Hepatocyte (in vitro differentiated cells): ENCODE measurements around the gene UNC45B. TPM values are rescaled to one million over a fixed set of nuclear protein-coding genes. Genes with fewer than 3 reads are reported as not detected.

Experiments used
- DNase-seq: peaks from one replicate; pipeline ENCODE4 v3.0.0-alpha.2; 2016; ENCODE audit warnings: low spot score
- H2AFZ ChIP-seq: fragments of 200-600 bp; sonication (generic); 2 replicates; pipeline ENCODE4 v1.6.0; 2016; ENCODE audit warnings: antibody characterized with exemption, mild to moderate bottlenecking
- H3K27ac ChIP-seq: fragments of 200-600 bp; sonication (generic); 2 replicates; pipeline ENCODE4 v1.5.1; 2016; ENCODE audit warnings: mild to moderate bottlenecking
- H3K27me3 ChIP-seq: fragments of 200-600 bp; sonication (generic); 2 replicates; pipeline ENCODE4 v1.6.1; 2016
- H3K36me3 ChIP-seq: fragments of 200-600 bp; sonication (generic); replicated peaks from 2 replicates; pipeline ENCODE4 v1.5.1; 2016; ENCODE audit warnings: low read depth; ENCODE audit not compliant: insufficient read depth
- H3K4me1 ChIP-seq: fragments of 200-600 bp; sonication (generic); 2 replicates; pipeline ENCODE4 v1.5.1; 2016; ENCODE audit warnings: mild to moderate bottlenecking, moderate library complexity; ENCODE audit not compliant: insufficient read depth
- H3K4me2 ChIP-seq: fragments of 200-600 bp; sonication (generic); 2 replicates; pipeline ENCODE4 v1.6.0; 2016
- H3K4me3 ChIP-seq: fragments of 200-600 bp; sonication (generic); 2 replicates; pipeline ENCODE4 v1.5.1; 2016; ENCODE audit warnings: mild to moderate bottlenecking
- H3K79me2 ChIP-seq: fragments of 200-600 bp; sonication (generic); 2 replicates; pipeline ENCODE4 v1.6.0; 2017; ENCODE audit warnings: mild to moderate bottlenecking
- H3K9me2 ChIP-seq: fragments of 200-600 bp; sonication (generic); replicated peaks from 2 replicates; pipeline ENCODE4 v1.6.0; 2017; ENCODE audit warnings: mild to moderate bottlenecking; ENCODE audit not compliant: insufficient read depth
- H3K9me3 ChIP-seq: fragments of 200-600 bp; sonication (generic); 2 replicates; pipeline ENCODE4 v1.5.1; 2016; ENCODE audit warnings: low read depth, mild to moderate bottlenecking
- H4K20me1 ChIP-seq: fragments of 200-600 bp; sonication (generic); 2 replicates; pipeline ENCODE4 v1.6.0; 2016; ENCODE audit warnings: mild to moderate bottlenecking; ENCODE audit not compliant: insufficient read depth, poor library complexity, severe bottlenecking
- EZH2 ChIP-seq: fragments of 200-600 bp; sonication (generic); IDR thresholded peaks from 2 replicates; pipeline ENCODE4 v1.6.1; 2016; ENCODE audit warnings: antibody characterized with exemption, mild to moderate bottlenecking, borderline replicate concordance
- EZH2phosphoT487 ChIP-seq: fragments of 200-600 bp; sonication (generic); IDR thresholded peaks from one replicate; pipeline ENCODE4 v1.6.1; 2018; ENCODE audit warnings: antibody characterized with exemption, mild to moderate bottlenecking, low read depth, moderate library complexity; ENCODE audit not compliant: unreplicated experiment, severe bottlenecking
- WGBS: methylation state at CpG from one replicate; pipeline ENCODE4 v1.1.6; 2016; ENCODE audit warnings: low lambda C conversion rate; ENCODE audit errors: missing lambda C conversion rate; 5-methylcytosine and 5-hydroxymethylcytosine counted together
- polyA plus RNA-seq: library from polyadenylated mRNA; unstranded; fragments of >200 nt; fragmentation: Nextera tagmentation; extraction: Ambion mirVana; gene quantifications from 2 replicates; pipeline ENCODE4 v1.2.1, GENCODE V29; 2016
- total RNA-seq: library from RNA; depleted of rRNA; stranded (reverse); fragments of >200 nt; gene quantifications from 2 replicates; pipeline ENCODE4 v1.2.3, GENCODE V29; 2014
- TF ChIP-seq, protein P1 (sequence below): fragments of 200-600 bp; sonication (generic); IDR thresholded peaks from 2 replicates; pipeline ENCODE4 v1.5.1; 2016; ENCODE audit warnings: antibody characterized with exemption, mild to moderate bottlenecking; ENCODE audit not compliant: poor library complexity

Gene UNC45B
- total and polyA plus RNA-seq, 2 experiments from 2014 or later = not detected

DNA sequence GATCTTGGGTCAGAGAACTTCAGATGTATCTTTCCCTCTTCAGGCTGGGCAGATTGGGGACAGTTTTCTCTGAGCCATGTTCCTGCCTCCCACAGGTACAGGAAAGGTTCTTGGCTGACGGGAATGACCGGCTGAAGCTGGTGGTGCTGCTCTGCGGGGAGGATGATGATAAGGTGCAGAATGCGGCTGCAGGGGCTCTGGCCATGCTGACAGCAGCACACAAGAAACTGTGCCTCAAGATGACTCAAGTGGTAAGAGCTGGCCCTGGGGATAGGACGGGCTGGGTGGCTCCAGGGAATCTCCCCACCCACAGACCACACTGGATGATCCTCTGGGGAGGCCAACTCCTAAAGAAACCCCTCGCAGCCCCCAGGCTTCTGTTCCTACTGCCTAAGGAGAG is 35.7 kb downstream of the UNC45B start:
- Histone ChIP-seq H3K9me3 (no peaks in the 10 kb centered on the region), H3K36me3 (no peaks in the 10 kb centered on the region), H3K4me2 (no peak overlapping the region), H4K20me1 (no peaks in the 10 kb centered on the region), H3K9me2 (no peaks in the 10 kb centered on the region), H3K4me3 (no peak overlapping the region), H2AFZ (no peak overlapping the region), H3K79me2 (no peaks in the 10 kb centered on the region), H3K27me3 (peaks cover 4% of the 10 kb centered on the region), H3K4me1 (no peaks in the 10 kb centered on the region), H3K27ac (no peak overlapping the region)
- WGBS = 52% methylated on average over 6 of the region's 6 CpGs
- no peak for DNase-seq
- TF ChIP-seq EZH2 = no peak
- TF ChIP-seq, protein P1, sequence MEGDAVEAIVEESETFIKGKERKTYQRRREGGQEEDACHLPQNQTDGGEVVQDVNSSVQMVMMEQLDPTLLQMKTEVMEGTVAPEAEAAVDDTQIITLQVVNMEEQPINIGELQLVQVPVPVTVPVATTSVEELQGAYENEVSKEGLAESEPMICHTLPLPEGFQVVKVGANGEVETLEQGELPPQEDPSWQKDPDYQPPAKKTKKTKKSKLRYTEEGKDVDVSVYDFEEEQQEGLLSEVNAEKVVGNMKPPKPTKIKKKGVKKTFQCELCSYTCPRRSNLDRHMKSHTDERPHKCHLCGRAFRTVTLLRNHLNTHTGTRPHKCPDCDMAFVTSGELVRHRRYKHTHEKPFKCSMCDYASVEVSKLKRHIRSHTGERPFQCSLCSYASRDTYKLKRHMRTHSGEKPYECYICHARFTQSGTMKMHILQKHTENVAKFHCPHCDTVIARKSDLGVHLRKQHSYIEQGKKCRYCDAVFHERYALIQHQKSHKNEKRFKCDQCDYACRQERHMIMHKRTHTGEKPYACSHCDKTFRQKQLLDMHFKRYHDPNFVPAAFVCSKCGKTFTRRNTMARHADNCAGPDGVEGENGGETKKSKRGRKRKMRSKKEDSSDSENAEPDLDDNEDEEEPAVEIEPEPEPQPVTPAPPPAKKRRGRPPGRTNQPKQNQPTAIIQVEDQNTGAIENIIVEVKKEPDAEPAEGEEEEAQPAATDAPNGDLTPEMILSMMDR = no peak
- no peak for TF ChIP-seq EZH2phosphoT487

DNA sequence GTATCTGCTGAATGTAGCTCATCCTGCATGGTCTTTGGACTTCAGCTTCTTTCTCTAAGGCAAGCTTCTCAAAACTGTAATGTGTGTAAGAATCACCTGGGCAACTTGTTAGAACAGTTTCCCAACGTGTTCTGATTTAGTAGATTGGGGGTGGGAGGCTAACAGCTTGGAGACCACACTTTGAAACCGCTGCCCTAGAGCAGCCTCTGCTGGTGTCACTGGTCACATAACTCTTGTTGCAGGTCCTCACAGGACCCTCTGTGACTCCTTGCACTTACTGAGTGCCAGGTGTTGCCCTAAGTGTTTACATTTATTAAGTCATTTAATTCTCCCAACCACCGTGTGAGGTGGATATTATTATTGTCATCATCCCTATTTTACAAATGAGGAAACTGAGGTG is 36.7 kb downstream of the UNC45B start:
- no peaks in the 10 kb centered on the region for H3K36me3 ChIP-seq
- 52% methylated on average over 3 of the region's 3 CpGs for WGBS
- H4K20me1 ChIP-seq = no peaks in the 10 kb centered on the region
- no peaks in the 10 kb centered on the region for H3K79me2 ChIP-seq
- H2AFZ ChIP-seq = no peak overlapping the region
- no peaks in the 10 kb centered on the region for H3K4me1 ChIP-seq
- DNase-seq = no peak
- H3K4me3 ChIP-seq = no peak overlapping the region
- H3K27ac ChIP-seq = no peak overlapping the region
- H3K4me2 ChIP-seq = no peak overlapping the region
- TF ChIP-seq EZH2 (no peak), EZH2phosphoT487 (no peak)
- TF ChIP-seq, protein P1 = no peak
- H3K9me3 ChIP-seq = no peaks in the 10 kb centered on the region
- peaks cover 4% of the 10 kb centered on the region for H3K27me3 ChIP-seq
- H3K9me2 ChIP-seq = no peaks in the 10 kb centered on the region

GRCh38 chr17:35185849-35186248 is 38.2 kb downstream of the UNC45B start:
- H3K9me3 ChIP-seq = no peaks in the 10 kb centered on the region
- H4K20me1 ChIP-seq = no peaks in the 10 kb centered on the region
- WGBS = 82% methylated on average over 1 of the region's 1 CpG
- no peaks in the 10 kb centered on the region for H3K4me1 ChIP-seq
- no peak overlapping the region for H3K27ac ChIP-seq
- TF ChIP-seq, protein P1 = no peak
- TF ChIP-seq EZH2 = no peak
- TF ChIP-seq EZH2phosphoT487 = no peak
- no peak overlapping the region for H3K4me2 ChIP-seq
- no peak overlapping the region for H2AFZ ChIP-seq
- H3K4me3 ChIP-seq = no peak overlapping the region
- no peak for DNase-seq
- H3K27me3 ChIP-seq = peaks cover 4% of the 10 kb centered on the region
- no peaks in the 10 kb centered on the region for H3K9me2 ChIP-seq
- no peaks in the 10 kb centered on the region for H3K36me3 ChIP-seq
- H3K79me2 ChIP-seq = no peaks in the 10 kb centered on the region

DNA sequence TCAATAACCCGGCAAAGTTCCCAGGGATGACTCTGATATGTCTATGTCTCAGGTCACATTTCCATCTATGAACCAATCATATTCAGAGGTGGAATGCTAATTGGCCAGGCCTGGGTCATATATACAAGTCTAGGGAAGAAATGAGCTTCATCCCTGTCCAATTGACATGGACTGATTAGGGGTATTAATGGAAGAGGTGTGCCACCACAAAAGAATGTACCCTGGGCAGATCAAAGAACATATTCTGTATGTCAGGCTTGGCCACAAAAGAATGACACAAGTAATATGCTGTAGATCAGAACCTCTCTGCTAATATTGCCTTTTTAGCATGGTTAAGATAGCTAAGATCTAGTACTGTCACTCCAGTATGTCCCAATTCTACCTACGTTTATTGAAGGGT is 39.9 kb downstream of the UNC45B start:
- Histone ChIP-seq H3K27ac (no peak overlapping the region), H3K27me3 (peaks cover 4% of the 10 kb centered on the region), H2AFZ (no peak overlapping the region), H3K79me2 (no peaks in the 10 kb centered on the region), H3K4me2 (no peak overlapping the region), H3K36me3 (no peaks in the 10 kb centered on the region), H3K4me3 (no peak overlapping the region), H3K9me2 (no peaks in the 10 kb centered on the region), H3K9me3 (no peaks in the 10 kb centered on the region), H3K4me1 (no peaks in the 10 kb centered on the region), H4K20me1 (no peaks in the 10 kb centered on the region)
- DNase-seq = no peak
- TF ChIP-seq EZH2phosphoT487 (no peak), EZH2 (no peak)
- TF ChIP-seq, protein P1 = no peak
- WGBS = 81% methylated on average over 2 of the region's 2 CpGs
